ENCODE measurements around the gene NXF3.

NXF3 gene

DNA sequence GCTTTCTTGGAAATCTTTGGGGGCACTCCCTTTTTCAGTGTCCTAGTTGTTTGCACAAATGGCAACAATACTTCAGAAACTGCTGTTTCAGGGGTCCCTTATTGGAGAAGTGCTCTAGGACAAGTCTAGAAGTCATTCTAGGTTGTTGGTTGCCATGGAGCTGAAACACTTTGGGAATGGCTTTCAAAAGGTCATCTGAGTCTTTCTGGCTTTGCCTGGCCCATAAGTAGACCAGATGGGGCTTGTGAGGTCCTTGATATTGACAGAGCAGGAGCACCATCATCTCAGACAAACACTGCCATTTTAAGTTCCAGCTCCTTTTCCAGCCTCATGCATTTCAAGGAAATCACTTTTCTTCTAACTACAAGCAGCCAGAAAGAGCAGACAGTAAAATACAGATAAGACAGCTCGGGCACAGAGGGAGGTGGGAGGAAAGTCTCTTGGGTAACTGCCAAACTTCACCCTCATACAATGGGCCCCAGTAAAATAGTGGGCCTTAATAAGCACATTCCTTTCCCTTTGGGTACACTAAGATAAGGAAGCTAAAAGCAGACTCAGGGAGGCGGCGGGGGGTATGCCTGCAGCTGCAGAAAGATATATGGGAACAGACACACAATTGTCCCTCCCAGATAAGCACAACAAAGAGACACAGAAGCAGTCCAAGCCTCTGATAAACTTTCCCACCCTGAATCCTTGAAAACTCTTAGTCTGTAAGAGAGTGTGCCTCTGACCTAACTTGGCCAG is 8.5 kb upstream of the NXF3 start:
- TF ChIP-seq, protein P1, sequence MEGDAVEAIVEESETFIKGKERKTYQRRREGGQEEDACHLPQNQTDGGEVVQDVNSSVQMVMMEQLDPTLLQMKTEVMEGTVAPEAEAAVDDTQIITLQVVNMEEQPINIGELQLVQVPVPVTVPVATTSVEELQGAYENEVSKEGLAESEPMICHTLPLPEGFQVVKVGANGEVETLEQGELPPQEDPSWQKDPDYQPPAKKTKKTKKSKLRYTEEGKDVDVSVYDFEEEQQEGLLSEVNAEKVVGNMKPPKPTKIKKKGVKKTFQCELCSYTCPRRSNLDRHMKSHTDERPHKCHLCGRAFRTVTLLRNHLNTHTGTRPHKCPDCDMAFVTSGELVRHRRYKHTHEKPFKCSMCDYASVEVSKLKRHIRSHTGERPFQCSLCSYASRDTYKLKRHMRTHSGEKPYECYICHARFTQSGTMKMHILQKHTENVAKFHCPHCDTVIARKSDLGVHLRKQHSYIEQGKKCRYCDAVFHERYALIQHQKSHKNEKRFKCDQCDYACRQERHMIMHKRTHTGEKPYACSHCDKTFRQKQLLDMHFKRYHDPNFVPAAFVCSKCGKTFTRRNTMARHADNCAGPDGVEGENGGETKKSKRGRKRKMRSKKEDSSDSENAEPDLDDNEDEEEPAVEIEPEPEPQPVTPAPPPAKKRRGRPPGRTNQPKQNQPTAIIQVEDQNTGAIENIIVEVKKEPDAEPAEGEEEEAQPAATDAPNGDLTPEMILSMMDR (IDR thresholded peaks at IDR 0.05; ENCODE audit: insufficient read depth, low read length, missing control alignments), result no peak
- no peak overlapping the region for H3K4me3 ChIP-seq (ENCODE audit: low read depth, low read length)
- no peak for DNase-seq (ENCODE audit: low read depth, low spot score)
- POLR2A ChIA-PET, result no interaction called here
- CTCF ChIA-PET, result no interaction called here

DNA sequence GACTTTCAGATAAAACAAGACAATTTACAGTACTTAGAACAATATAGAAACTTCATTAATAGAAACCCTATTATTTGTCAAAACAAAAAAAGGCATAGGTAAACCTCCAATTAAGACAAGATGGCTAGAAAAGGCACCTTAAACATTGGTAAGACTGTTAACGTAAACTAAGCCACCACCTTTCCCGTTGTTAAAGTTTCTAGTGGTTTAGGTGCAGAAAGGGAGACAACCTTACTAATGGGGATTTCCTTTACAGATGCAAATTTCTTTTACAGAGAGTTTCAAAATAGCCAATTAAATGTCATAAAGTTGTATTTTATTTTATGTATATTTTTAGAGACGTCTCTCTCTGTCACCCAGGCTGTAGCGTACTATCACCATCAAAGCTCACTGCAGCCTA is 7.5 kb upstream of the NXF3 start:
- CTCF ChIA-PET, result no interaction called here
- POLR2A ChIA-PET, result no interaction called here
- no peak overlapping the region for H3K4me3 ChIP-seq (ENCODE audit: low read depth, low read length)
- no peak for DNase-seq (ENCODE audit: low read depth, low spot score)
- TF ChIP-seq, protein P1 (IDR thresholded peaks at IDR 0.05; ENCODE audit: insufficient read depth, low read length, missing control alignments), result no peak

DNA sequence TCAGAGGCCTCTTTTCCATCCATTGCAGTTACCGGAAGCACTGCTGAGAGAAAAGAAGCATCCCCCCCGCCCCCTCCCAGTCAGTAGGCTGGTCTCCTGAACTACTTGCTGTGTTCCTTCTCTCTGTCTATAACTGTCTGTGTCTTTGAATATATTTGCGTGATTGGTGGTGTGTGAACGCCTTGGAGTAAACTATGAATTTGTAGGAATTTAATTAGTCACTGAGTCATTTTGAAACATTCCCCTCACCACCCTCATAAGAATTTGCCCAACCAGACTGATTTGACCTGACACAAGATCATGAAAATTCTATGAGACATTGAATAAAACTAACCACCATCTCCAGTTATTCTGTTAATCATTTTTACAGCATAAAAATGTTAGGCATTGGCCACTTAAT is 6.7 kb upstream of the NXF3 start:
- no peak overlapping the region for H3K4me3 ChIP-seq (ENCODE audit: low read depth, low read length)
- DNase-seq (ENCODE audit: low read depth, low spot score), result no peak
- TF ChIP-seq, protein P1 (IDR thresholded peaks at IDR 0.05; ENCODE audit: insufficient read depth, low read length, missing control alignments), result no peak
- ChIA-PET CTCF (no interaction called here), POLR2A (no interaction called here)

DNA sequence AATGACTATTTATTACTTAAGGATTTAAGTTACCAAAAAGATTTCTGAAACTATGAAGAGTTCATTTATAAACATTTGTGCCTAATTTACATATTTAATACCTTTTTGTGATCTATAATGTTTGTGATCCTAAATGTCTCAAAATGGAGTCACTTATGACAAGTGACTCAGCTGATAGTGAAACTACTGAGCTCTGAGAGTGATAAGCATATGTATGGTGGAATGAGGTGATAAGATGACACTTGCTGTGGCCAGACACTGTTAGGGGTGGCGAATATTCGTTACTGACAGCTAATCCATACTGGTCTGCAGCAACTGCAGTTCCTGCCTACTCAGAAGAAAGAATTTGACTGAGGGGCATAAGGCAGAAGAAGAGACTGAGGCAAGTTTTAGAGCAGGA is 5.5 kb upstream of the NXF3 start:
- DNase-seq (ENCODE audit: low read depth, low spot score), result no peak
- H3K4me3 ChIP-seq (ENCODE audit: low read depth, low read length), result no peak overlapping the region
- TF ChIP-seq, protein P1 (IDR thresholded peaks at IDR 0.05; ENCODE audit: insufficient read depth, low read length, missing control alignments), result no peak
- CTCF ChIA-PET, result no interaction called here
- POLR2A ChIA-PET, result interaction anchor here (0.5 kb wide), 1 partner anchor 99 kb away, joined by 5 read pairs; no protein-coding TSS in a partner anchor

DNA sequence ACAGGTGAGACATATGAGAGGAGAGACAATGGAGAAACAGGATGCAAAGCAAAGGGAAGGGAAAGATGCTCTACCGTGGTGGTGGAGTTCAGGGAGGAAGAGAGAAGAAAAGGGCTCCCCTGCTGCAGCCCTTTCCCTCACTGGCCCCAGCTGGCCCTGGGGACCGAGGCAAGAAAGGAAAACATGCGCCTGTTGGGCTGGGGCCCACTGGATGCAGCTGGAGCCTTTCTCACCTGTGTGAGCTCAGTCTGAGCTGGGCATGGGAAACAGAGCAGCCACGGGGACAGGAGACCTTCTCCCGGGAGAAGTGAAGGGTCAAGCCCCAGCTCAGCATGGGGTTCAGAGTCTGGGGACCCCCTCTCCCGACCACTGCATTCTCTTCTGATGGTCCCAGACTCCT is 11.9 kb downstream of the NXF3 start:
- H3K4me3 ChIP-seq (ENCODE audit: low read depth, low read length), result no peak overlapping the region
- POLR2A ChIA-PET, result no interaction called here
- CTCF ChIA-PET, result no interaction called here
- TF ChIP-seq, protein P1 (IDR thresholded peaks at IDR 0.05; ENCODE audit: insufficient read depth, low read length, missing control alignments), result no peak
- DNase-seq (ENCODE audit: low read depth, low spot score), result no peak

DNA sequence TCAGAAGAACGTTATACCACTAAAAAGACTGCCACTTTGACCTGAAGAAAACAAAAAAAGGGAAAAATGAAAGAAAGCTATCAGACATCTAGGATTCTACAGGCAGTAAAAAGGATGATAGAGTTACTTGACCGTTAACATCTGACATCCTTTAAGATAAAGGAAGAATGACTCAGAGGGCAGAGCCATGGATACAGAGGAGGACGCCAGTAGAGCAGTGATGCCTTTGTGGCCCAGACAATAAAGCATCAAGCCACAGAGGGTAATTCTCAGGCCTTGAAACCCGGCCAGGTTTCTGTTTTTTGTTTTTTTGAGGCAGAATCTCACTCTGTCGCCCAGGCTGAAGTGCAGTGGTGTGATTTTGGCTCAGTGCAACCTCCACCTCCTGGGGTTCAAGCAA is 19.5 kb downstream of the NXF3 start:
- POLR2A ChIA-PET, result no interaction called here
- TF ChIP-seq, protein P1 (IDR thresholded peaks at IDR 0.05; ENCODE audit: insufficient read depth, low read length, missing control alignments), result no peak
- no peak for DNase-seq (ENCODE audit: low read depth, low spot score)
- H3K4me3 ChIP-seq (ENCODE audit: low read depth, low read length), result no peak overlapping the region
- CTCF ChIA-PET, result no interaction called here

All from AG04449 (cell line).